HCEC 1CT (cell line): Measurements from ENCODE around the gene RPL13A.
"Not testable (repeated sequence)": the region's sequence is repeated elsewhere in the genome, so short reads cannot be mapped to it uniquely, and the experiment has no call there.

Experiments
- DNase-seq: peaks from one replicate; pipeline ENCODE4 v3.0.0-alpha.2; 2017

RPL13A gene

GRCh38 chr19:49458567-49458903, 28.9 kb upstream of the RPL13A start:
- no peak for DNase-seq

- DNase-seq, result no peak
These were observed 28.0 kb upstream of the RPL13A start for GRCh38 chr19:49459388-49459787.

- not testable (repeated sequence) for DNase-seq
These were observed 26.3 kb upstream of the RPL13A start for GRCh38 chr19:49461130-49461529.

GRCh38 chr19:49461656-49462055, 25.8 kb upstream of the RPL13A start:
- DNase-seq, result no peak

- DNase-seq, result no peak
These were observed 24.9 kb upstream of the RPL13A start for GRCh38 chr19:49462492-49462891.

GRCh38 chr19:49463960-49464740, 23.3 kb upstream of the RPL13A start:
- DNase-seq, result no peak

- DNase-seq, result no peak
These were observed 22.0 kb upstream of the RPL13A start for GRCh38 chr19:49465371-49465770.

- DNase-seq, result no peak
These were observed 19.2 kb upstream of the RPL13A start for GRCh38 chr19:49468199-49468598.

GRCh38 chr19:49468746-49469447, 18.5 kb upstream of the RPL13A start:
- no peak for DNase-seq

GRCh38 chr19:49469828-49470614, 17.4 kb upstream of the RPL13A start:
- DNase-seq, result no peak

GRCh38 chr19:49470615-49470978, 16.8 kb upstream of the RPL13A start:
- DNase-seq, result no peak

GRCh38 chr19:49472936-49473335, 14.5 kb upstream of the RPL13A start:
- no peak for DNase-seq

- DNase-seq, result not testable (repeated sequence)
These were observed 13.9 kb upstream of the RPL13A start for GRCh38 chr19:49473501-49473867.

- peak; percentile 55 for DNase-seq
These were observed 13.4 kb upstream of the RPL13A start, which contains the start of gene FLT3LG for GRCh38 chr19:49473868-49474541. FLT3LG (plus strand) TSS chr19:49474215; CDS start chr19:49474640, 425 bp downstream.

- no peak for DNase-seq
These were observed 12.9 kb upstream of the RPL13A start for GRCh38 chr19:49474542-49474924.

- DNase-seq, result no peak
These were observed 12.1 kb upstream of the RPL13A start for GRCh38 chr19:49475191-49475917.

GRCh38 chr19:49475995-49476880, 11.2 kb upstream of the RPL13A start:
- no peak for DNase-seq

GRCh38 chr19:49479975-49480628, 7.3 kb upstream of the RPL13A start:
- no peak for DNase-seq

GRCh38 chr19:49481020-49481683, 6.3 kb upstream of the RPL13A start:
- no peak for DNase-seq

- DNase-seq, result no peak
These were observed 1.2 kb upstream of the RPL13A start for GRCh38 chr19:49486232-49486631.
